Left kidney (tissue), 2 donors: ENCODE data around the gene PNMA8B. TPM values are rescaled to one million over a fixed set of nuclear protein-coding genes. Genes with fewer than 3 reads are reported as not detected.

Experiments
- DNase-seq: peaks from one replicate; pipeline ENCODE4 v3.0.0-alpha.2; 2013
- polyA plus RNA-seq: library from polyadenylated mRNA; unstranded; fragments of 120-200 nt; gene quantifications from one replicate; pipeline ENCODE4 v1.2.1, GENCODE V29; 2013; ENCODE audit not compliant: insufficient read length

The PNMA8B gene
- polyA plus RNA-seq, 1 donor: 2.9 TPM

DNA sequence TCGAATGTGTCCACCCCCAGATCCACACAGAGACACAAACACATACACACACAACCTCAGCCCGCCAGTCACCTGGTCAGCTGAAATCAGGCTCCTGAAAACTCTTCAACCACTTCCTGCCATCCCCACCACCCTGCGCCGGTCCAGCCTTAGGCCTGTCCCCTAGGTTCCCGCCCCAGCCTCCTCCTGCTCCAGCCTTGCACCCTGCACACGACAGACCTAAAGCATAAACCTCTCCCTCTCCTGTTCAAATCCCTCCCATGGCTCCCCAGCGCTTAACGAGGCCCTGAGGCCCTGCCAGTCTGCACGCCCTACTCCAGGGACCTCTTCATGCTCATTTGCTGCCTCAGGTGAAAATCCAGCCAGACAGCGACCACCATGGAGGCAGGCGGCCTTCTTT, 7.1 kb downstream of the PNMA8B start:
- no peak for DNase-seq

DNA sequence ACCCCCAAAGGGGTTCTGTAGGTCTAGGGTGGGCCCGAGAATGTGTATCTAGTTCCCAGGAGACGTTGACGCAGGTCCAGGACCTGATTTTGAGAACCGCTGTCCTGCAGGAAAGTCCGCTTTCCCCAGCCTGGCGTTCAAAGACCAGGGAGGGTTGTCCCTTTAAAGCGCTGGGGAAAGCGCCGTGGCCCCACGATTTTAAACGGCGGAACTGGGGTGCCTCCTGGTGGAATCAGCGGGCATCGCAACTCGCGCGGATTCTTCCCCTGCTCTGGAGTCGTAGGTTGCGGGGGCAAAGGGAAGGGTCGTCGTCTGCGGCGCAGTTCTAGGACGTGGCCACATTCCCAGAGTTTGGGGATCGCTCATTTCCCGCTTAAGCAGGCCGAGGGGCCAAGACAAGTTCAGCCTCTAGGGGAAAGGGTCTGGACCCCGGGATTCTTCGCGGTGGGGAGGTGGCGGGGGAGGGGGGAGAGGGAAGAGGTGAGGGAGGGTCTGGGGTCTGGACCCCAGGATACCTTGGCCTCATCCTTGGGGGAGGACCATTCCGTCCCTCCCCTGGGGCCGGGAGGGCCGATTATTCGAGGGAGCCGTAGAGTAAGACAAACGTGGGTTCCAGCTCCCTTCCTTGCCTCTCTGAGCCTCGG, 7.7 kb downstream of the PNMA8B start:
- peak; percentile 82 for DNase-seq

DNA sequence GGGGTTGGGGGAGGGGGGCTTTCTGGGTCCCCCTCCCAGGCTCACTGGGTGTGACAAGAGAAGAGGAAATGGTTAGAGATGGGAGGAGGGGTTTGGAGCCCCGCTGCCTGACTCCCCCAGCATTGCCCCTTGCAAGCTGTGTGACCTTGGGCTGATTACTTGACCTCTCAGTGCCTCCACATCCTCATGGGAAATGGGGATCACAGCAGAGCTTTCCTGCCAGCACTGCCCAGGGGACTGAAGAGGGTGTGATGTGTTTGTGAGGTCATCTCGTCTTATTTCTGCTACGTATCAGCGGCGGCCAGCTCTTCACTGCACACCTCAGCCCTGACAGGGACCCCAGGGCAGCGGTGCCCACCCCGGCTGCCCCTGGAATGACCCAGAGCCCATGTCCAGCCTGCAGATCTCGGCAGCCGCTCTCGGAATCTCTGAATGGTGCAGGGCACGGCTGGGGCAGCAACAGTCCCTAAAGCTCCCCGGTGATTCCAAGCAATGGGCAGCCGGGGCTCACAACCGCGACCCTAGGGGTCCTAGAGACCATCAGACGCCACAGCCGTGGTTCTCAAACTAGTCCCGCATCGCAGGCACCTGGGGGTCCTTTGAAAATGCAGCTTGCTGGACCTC, 8.4 kb downstream of the PNMA8B start:
- DNase-seq: no peak

DNA sequence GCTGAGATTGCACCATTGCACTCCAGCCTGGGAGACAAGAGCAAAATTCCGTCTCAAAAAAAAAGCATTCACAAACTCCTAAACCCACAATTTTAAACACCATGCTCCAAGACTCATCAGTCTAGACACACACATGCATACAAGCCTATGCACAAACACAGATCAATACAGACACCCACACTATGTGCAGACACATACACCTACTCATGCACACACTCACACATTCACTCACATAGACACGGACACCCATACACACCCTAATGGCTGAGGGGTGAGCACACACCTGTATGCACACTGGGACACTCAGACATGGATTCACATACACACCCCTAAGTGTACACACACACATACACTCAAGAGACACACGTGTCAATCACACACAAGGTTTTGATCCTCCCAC, 9.3 kb downstream of the PNMA8B start:
- DNase-seq: no peak

DNA sequence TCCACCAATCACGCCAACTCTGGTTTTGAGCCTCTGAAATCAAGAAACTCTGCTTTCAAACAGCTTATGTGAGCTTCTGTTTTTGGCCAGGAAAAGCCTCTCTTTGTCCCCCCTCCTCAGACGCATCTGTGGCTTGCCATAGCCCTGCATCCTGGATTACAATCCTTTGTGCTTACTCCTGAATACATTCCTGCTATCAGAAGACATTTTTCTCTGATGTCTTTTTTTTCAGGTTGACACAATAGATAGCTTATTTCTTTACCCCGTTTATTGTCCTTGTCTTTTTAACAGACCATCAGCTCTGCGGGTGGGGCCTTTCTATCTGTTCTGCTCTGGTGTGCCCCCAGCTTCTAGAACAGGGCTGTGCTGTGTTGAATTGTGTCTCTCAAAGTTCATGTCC, 11.0 kb downstream of the PNMA8B start:
- DNase-seq: no peak

DNA sequence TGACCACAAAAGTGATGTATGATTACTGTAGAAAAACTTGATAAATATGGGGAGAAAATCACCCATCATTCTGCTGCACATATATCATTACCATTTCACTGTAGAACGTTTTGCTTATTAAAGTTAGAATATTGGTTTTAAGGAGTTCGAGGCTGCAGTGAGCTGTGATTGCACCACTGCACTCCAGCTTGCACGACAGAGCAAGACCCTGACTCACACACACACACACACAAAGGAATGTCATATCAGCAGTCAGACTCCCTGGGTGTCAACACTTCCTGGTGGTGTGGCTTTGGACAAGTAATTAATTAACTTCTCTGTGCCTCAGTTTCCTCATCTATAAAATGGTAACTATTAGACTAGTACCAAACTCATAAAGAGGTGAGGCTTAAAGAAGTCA, 13.0 kb downstream of the PNMA8B start:
- DNase-seq: no peak

DNA sequence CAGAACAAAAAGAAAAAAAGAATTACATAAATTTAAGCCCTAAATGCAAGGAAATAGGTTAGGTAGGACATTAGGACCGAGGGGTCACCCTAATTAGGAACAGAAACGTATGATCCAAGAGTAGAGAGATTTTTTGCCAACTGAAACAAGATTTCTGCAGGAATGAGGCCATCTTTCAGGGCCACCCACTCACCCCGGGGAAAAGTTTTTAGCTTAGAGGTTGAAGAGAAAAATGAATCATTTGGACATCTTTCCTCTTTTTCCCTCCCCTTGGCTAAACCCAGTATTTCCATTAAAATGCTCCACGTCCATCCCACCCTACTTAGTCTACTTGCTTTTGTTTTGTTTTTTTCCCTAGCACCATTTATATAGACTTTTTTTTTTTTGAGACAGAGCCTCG, 13.7 kb downstream of the PNMA8B start:
- no peak for DNase-seq

DNA sequence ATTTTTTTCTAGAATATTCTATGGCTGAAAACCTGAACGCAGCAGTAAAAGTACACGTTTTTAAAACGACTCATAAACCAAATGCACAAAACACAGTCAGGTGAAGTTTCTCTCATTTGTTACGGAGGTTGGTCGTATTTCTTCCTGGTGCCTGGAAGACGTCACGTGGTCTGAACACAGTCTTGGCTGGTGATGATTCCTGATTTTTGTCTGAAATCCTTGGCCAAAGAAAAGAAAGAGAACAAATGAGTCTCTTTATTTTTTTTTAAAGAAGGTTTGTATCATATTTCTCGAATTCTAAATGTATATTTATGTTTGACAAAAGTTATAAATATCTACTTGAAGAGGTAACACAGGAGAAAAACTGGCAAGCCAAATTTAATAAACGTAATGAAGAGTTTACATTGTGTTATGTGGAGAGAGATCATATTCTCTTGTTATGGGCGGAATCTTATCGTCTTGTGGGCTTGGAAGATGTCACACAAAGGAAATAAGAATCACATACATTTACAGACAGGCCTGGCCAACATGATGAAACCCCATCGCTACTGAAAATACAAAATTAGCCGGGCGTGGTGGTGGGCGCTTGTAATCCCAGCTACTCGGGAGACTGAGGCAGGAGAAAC, 14.3 kb downstream of the PNMA8B start:
- no peak for DNase-seq

DNA sequence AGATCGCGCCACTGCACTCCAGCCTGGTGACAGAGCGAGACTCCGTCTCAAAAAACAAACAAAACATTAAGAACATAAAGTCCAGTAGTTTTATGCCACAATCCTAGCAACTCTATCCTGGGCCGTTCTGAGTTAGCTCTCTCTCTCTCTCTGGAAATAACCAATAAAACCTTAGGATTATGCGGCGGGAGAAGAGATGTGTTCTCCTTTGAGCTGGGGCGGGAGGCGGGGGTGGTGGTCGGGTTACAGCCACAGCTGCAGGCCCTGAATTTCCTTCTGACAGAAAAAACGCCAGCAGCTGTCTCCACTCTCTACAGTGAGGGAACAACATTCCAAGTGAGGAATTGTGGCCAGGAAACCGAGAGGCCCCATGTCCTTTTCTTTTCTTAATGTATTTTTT, 15.3 kb downstream of the PNMA8B start:
- DNase-seq: peak; percentile 92

DNA sequence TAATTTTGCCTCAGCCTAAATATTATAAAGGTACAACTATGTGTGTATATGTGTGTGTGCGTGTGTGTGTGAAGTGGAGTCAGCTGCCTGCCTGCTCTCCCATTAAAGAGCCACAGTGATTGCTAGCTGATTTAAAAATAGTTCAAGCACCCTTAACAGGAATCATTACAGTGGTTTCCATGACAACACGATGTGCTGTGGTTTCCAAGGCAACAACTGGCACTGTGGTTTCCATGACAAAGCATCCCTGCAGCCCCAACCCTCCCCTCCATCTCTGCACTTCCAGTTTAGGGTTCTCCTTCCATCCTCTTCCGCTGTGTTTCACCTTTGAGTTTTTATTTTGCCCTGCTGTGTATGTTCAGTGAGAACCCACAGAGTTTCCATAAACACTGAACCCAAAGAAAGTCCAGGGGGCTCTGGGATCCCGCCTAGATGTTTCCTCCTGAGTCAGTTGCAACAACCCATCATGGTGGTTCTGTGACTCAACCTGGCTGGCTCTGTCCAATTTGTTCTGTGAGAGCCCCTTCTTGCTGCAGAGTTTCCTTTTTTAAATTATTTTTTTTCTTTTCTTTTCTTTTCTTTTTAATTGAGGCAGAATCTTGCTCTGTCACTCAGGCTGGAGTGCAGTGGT, 17.2 kb downstream of the PNMA8B start:
- DNase-seq: no peak

DNA sequence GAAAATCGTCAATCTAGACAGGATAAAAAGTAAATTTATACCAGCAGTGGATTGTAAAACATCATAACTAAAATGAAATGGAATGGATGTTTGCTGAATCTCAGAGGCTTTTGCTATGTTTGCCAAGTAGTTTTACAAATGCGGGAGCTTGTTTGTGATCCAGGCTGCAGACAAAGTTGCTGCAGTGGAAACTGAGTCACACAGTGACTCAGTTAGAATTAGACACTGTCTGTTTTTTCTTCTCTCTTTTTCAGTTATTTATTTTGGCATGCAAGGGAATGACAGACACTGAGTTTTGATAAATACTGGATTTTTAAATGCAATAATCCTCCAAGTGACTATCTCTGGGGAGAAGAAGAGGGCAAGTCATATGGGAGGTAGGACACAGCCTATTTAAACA, 19.7 kb downstream of the PNMA8B start:
- no peak for DNase-seq

DNA sequence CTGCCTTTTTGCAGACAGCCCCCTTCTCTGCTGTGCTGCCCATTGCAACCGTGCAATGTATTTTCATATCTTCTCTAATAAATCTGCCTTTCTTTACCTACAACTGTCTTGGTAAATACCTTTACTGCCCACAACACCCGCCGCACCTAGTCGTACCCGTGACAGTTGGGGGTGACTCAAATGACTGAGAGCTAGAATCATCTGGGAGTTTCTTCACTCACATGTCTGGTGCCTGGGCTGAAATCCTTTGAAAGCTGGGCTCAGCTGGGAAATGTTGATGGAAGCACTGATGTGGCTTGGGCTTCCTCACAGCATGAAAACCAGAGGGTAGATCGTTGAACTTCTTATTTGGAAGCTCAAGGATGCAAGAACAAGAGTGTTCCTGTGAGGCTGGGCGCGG, 21.5 kb downstream of the PNMA8B start:
- no peak for DNase-seq

DNA sequence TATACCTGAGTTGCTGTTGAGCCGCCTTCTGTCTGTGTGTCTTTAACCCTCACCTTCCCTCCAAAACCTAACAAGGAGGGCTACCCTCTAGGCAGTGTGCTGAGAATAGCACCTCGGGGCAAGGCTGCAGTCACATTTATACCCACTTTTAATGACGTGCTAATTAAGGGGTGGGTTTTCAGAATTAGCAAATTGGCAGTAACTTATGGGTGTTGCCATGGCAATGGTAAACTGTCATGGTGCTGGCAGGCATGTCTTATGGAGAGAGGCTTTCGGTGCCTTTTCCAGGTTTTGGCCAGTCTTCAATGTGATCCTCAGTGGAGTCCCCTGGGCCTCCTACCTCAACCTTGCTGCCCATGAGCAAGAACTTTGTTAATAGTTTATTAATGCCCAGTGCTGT, 23.1 kb downstream of the PNMA8B start:
- DNase-seq: no peak

DNA sequence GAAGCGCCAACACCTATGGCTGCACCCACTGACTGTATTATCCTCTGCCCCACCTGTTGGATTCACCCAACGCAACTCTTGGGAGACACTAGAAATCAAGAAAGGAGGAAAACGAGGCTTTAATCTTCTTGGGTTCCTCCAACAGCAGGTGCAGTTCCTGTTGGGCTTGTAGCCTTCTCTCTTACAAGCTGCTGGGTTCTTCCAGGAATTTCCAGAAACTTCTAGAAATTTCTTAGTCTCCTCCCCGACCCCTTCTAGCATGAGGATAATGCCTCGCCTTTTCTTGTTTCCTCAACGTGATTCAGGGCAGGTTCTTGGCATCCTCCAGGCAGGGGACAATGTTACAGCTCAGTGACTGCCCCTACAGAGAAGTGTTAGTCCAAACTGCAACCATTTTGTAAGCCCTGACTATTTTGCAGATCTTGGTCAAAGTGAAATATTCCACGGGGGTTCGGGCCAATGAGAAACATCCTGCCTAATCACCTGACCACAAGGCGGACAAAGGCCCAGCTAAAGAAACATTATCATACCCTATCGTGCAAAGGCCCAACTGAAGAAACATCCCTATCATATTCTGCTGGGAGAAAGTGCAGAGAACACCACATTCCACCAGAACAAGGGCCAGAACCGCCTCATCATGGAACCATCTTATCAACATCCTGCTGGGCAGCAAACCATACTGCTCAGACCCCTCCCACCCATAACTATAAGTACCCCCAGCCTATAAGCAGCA, 23.7 kb downstream of the PNMA8B start:
- DNase-seq: no peak

DNA sequence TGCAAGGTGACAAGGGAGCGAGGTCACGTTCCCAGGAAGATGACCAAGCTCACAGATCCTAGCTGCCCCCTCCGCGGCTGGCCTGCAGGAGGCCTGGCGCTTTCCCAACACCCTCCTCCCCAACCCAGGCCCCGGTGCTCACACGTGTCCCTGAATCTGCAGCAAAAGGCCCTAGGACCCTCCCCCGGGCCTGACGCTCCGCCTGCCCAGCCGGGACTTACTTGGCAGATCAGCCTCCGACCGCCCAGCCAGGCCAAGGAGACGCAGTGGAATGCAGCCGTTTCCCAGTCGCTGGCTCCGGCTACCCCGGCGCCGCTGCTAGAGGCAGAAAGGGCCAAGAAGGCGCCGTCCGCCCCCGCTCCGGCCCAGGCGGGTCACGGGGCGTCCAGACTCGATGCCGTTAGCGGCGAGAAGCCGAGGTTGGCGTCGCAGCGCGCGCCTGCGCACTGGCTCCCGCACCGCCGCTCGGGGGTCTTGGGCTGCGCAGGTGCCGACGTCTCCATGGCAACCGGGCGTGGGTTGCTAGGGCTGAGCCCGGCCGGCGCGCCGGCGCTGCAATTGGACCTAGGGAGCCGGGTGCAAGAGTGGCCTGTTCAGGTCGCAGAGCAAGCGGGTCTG, 24.4 kb downstream of the PNMA8B start, which contains the start of gene PNMA8A:
Gene PNMA8A (minus strand): TSS at position 448 of the 618 bp plus-strand sequence. CDS start 528 bp downstream, outside the sequence.
- DNase-seq: peak; percentile 91

DNA sequence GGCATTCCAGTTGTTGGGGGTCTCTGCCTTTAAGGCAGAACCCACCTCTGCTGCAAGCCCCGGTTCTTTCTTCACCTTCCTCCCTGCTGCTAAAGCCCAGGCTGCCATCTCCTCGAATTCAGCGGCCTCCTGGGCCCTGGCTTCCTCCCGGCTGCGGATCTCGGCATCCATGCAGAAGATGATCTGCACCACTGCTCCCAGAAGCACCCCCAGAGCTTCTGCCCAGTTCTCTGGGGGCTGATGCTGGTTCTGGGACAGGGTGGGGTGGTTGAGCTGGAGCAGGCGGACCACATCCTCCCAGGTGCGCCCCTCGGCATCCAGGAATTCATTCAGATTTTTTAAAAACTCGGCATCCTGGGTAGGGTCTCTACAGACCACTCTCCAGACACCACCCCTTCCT, 25.3 kb downstream of the PNMA8B start:
- DNase-seq: no peak

DNA sequence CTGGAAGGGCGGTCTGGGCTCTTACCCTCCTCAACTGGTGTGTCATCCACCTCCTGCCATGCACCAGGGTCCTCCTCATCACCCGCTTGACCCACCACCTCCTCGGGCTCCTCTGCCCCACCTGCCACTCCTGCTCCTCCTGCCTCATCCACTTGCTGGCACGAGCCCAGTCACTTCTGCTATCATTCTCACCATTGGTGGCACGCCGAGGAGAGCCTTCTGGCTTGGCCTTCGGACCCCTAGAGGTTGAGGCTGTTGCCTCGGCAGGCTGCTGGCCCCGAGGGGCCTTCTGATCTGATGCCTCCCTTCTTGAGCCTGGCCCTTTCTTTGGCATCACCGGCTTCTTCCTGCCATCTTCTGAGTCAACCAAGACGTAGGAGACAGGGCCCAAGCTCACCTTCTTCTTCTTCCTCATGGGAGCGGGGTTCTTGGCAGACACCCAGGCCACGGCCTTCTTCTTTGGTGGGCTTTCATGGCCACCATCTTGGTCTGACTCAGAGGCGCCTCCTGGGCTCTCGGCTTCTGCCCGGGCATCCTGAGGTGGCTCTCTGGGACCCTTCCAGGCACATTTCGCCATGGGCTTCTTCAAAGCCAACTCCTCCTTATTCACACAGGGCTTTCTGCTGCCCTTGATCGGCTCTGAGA, 26.0 kb downstream of the PNMA8B start:
- DNase-seq: no peak

DNA sequence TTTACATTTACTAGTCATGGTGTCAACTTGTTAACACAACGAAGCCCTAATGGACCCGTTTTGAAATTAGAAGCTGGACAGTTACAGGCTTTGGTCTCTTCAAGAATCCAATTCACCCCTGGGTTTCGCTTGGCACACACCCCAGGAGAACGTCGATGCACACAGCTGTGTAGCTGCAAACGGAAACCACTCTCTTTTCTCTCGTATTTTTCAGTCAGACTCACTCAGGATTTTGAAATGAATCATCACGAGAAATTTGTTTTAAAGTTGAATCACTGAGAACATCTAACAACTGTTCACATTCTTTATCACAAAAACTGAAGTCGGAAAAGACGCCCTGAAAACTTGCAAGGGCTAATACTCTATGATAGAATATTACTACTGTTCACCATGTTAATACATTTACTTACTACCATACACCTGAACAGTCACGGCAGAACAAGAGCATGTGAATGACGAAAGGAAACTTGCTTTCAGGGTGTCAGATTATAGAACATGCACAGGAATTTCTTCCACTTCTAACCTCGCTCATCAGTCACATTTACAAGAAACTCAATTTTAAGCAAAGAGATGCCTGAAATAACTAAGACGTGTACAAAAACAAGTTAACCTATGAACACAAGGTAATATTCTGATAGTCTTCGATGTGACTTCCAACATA, 29.0 kb downstream of the PNMA8B start:
- DNase-seq: no peak

DNA sequence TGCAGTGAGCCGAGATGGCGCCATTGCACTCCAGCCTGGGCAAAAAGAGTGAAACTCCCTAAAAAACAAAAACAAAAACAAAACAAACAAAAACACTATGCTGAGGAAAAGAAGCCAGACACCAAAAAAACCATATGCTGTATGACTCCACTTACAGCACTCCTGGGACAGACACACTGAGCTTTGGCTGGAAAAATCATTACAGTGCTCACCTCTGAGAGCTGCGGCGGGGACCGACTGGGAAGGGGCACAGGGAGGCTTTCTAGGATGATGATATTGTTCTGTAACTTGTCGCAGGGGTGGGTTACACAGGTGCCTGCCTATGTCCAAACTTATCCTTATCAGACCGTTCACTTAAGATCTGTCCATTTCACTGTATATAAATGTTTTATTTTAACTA, 32.2 kb downstream of the PNMA8B start:
- DNase-seq: no peak

DNA sequence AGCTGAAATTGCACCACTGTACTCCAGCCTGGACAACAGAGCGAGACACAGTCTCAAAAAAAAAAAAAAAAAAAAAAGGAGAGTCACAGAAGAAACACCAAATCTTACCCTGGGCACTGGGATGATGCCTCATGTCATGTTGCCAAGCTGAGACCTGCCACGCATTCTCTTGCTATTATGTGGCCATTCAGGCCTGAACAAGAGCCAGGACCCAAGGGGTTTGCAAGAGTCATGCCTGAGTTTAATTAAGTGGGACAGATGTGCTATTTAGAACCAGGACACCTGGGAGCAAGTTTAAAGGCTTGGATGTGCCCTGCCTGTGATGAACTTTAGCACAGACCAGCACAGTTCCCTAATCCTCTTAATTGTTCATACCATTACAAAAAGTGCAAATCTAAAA, 34.1 kb downstream of the PNMA8B start:
- DNase-seq: no peak

DNA sequence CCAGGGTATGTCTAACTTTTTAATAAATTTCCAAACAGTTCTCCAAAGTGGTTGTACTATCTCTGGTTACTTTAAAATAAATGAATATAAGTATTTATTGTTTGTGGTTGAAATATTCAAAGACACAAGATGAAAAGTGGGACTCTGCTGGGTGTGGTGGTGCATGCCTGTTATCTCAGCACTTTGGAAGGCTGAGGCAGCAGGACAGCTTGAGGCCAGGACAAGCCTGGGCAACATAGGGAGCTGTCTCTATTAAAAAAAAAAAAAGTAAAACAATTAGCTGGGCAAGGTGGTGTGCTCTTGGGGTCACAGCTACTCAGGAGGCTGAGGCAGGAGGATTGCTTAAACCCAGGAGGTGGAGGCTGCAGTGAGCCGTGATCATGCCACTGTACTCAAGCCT, 34.7 kb downstream of the PNMA8B start:
- no peak for DNase-seq
